Loucy (cell line): Measurements from ENCODE around the gene SAMD14.

Source experiments
- H2AFZ ChIP-seq: fragments of 200-600 bp; sonication (generic); 2 replicates; pipeline ENCODE4 v1.6.0; 2016; ENCODE audit warnings: antibody characterized with exemption, mild to moderate bottlenecking, low read length, moderate library complexity
- H3F3A ChIP-seq: fragments of 200-600 bp; 2 replicates; pipeline ENCODE4 v1.6.0; 2016; ENCODE audit warnings: antibody characterized with exemption, low read depth, mild to moderate bottlenecking
- H3K27me3 ChIP-seq: fragments of 200-600 bp; sonication (generic); 2 replicates; pipeline ENCODE4 v1.6.1; 2014; ENCODE audit warnings: low read length, mild to moderate bottlenecking; ENCODE audit not compliant: insufficient read depth, poor library complexity, severe bottlenecking
- H3K36me3 ChIP-seq: fragments of 200-600 bp; sonication (generic); 2 replicates; pipeline ENCODE4 v1.6.1; 2016; ENCODE audit warnings: low read length; ENCODE audit not compliant: insufficient read depth
- H3K4me1 ChIP-seq: fragments of 200-600 bp; sonication (generic); 2 replicates; pipeline ENCODE4 v1.5.1; 2014; ENCODE audit warnings: low read length, mild to moderate bottlenecking; ENCODE audit not compliant: insufficient read depth, poor library complexity, severe bottlenecking
- H3K4me2 ChIP-seq: fragments of 200-600 bp; sonication (generic); 2 replicates; pipeline ENCODE4 v1.6.0; 2014; ENCODE audit warnings: antibody characterized with exemption, low read length, low read depth, mild to moderate bottlenecking; ENCODE audit not compliant: poor library complexity, severe bottlenecking
- H3K4me3 ChIP-seq: fragments of 200-600 bp; sonication (generic); 2 replicates; pipeline ENCODE4 v1.5.1; 2014; ENCODE audit warnings: low read length, mild to moderate bottlenecking, mixed read lengths; ENCODE audit not compliant: poor library complexity, severe bottlenecking
- H3K79me2 ChIP-seq: fragments of 200-600 bp; sonication (generic); 2 replicates; pipeline ENCODE4 v1.6.1; 2014; ENCODE audit warnings: low read length; ENCODE audit not compliant: insufficient read depth
- H3K9ac ChIP-seq: fragments of 200-600 bp; sonication (generic); 2 replicates; pipeline ENCODE4 v1.6.0; 2014; ENCODE audit warnings: mild to moderate bottlenecking, low read depth, low read length, moderate library complexity; ENCODE audit not compliant: poor library complexity, severe bottlenecking
- H3K9me2 ChIP-seq: fragments of 200-600 bp; sonication (generic); replicated peaks from 2 replicates; pipeline ENCODE4 v1.6.1; 2016; ENCODE audit warnings: low read depth, low read length, mixed read lengths
- H3K9me3 ChIP-seq: fragments of 200-600 bp; sonication (generic); 2 replicates; pipeline ENCODE4 v1.6.1; 2014; ENCODE audit warnings: mild to moderate bottlenecking, antibody characterized with exemption, low read length, low read depth; ENCODE audit not compliant: insufficient read depth
- H4K20me1 ChIP-seq: fragments of 200-600 bp; sonication (generic); 2 replicates; pipeline ENCODE4 v1.6.0; 2014; ENCODE audit warnings: antibody characterized with exemption, low read length, mild to moderate bottlenecking; ENCODE audit not compliant: insufficient read depth, poor library complexity, severe bottlenecking
- EZH2phosphoT487 ChIP-seq: fragments of 200-600 bp; IDR thresholded peaks from 2 replicates; pipeline ENCODE4 v1.6.1; 2018; ENCODE audit warnings: antibody characterized with exemption, mild to moderate bottlenecking, moderate library complexity, borderline replicate concordance
- TF ChIP-seq, protein P1 (sequence below): fragments of 200-600 bp; sonication (generic); conservative IDR thresholded peaks from 2 replicates; pipeline ENCODE4 v1.5.1; 2014; ENCODE audit warnings: mild to moderate bottlenecking, antibody characterized with exemption, low read length

Gene SAMD14

GRCh38 chr17:50100480-50100883 lies 29.5 kb downstream of the SAMD14 start:
- H3K9me2 ChIP-seq: no peaks in the 10 kb centered on the region
- H2AFZ ChIP-seq: no peak overlapping the region
- H3K79me2 ChIP-seq: peaks cover 10% of the 10 kb centered on the region; the same call in 1 of the 2 replicates
- no peaks in the 10 kb centered on the region for H3K9me3 ChIP-seq
- no peak overlapping the region for H3K9ac ChIP-seq
- H3K4me1 ChIP-seq: peaks cover 23% of the 10 kb centered on the region
- H4K20me1 ChIP-seq: no peaks in the 10 kb centered on the region
- H3K36me3 ChIP-seq: no peaks in the 10 kb centered on the region
- TF ChIP-seq, protein P1, sequence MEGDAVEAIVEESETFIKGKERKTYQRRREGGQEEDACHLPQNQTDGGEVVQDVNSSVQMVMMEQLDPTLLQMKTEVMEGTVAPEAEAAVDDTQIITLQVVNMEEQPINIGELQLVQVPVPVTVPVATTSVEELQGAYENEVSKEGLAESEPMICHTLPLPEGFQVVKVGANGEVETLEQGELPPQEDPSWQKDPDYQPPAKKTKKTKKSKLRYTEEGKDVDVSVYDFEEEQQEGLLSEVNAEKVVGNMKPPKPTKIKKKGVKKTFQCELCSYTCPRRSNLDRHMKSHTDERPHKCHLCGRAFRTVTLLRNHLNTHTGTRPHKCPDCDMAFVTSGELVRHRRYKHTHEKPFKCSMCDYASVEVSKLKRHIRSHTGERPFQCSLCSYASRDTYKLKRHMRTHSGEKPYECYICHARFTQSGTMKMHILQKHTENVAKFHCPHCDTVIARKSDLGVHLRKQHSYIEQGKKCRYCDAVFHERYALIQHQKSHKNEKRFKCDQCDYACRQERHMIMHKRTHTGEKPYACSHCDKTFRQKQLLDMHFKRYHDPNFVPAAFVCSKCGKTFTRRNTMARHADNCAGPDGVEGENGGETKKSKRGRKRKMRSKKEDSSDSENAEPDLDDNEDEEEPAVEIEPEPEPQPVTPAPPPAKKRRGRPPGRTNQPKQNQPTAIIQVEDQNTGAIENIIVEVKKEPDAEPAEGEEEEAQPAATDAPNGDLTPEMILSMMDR: no peak
- no peak for TF ChIP-seq EZH2phosphoT487
- H3K27me3 ChIP-seq: no peaks in the 10 kb centered on the region
- H3K4me3 ChIP-seq: no peak overlapping the region
- no peaks in the 10 kb centered on the region for H3F3A ChIP-seq
- no peak overlapping the region for H3K4me2 ChIP-seq

DNA sequence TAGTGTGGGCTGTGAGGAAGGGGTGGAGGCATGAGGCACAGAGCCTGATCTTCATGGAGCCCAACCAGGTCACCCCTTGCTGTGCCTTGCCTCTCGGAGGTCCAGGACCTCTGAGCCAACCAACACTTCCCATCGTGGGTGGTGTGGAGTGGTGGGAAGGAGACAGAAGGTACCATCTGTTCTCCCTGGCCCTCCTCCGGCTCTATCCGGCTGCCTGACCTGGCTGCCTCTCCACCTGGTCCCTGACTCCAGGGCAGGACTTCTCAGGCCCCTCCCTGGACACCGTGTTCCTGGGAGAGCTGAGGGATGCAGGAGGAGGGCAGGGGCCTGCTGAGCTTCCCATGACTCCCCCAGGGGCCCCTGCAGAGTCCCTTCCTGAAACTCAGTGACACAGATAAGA lies 31.0 kb downstream of the SAMD14 start:
- Histone ChIP-seq H3F3A (no peaks in the 10 kb centered on the region), H3K9me2 (no peaks in the 10 kb centered on the region), H3K4me2 (no peak overlapping the region), H4K20me1 (no peaks in the 10 kb centered on the region), H3K27me3 (no peaks in the 10 kb centered on the region), H3K9ac (no peak overlapping the region), H3K4me3 (no peak overlapping the region), H3K9me3 (no peaks in the 10 kb centered on the region), H3K4me1 (peaks cover 29% of the 10 kb centered on the region), H3K79me2 (peaks cover 12% of the 10 kb centered on the region; the same call in 1 of the 2 replicates), H2AFZ (no peak overlapping the region), H3K36me3 (no peaks in the 10 kb centered on the region)
- TF ChIP-seq, protein P1: no peak
- TF ChIP-seq EZH2phosphoT487: no peak

DNA sequence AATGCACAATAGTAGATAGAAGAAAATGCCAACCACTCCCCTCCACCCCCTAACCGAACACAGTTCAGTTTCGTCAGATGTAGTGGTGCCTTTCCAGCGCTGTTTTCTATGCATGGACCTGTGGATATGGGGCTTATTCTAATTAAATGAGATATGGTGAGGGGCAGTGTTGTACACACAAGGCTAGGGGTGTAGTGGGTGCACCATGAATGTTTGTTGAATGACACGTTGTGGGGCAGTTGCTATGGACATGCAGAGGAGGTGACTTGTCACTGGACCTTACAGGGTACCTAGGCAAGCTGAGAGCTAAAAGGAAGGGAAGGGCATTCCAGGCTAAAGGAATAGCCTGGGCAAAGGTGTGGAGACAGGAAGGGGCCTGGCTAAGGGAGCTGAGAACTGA lies 31.4 kb downstream of the SAMD14 start:
- no peak overlapping the region for H3K4me3 ChIP-seq
- TF ChIP-seq, protein P1: no peak
- TF ChIP-seq EZH2phosphoT487: no peak
- no peaks in the 10 kb centered on the region for H4K20me1 ChIP-seq
- no peaks in the 10 kb centered on the region for H3K9me3 ChIP-seq
- H3K4me2 ChIP-seq: no peak overlapping the region
- no peak overlapping the region for H3K9ac ChIP-seq
- H3K27me3 ChIP-seq: no peaks in the 10 kb centered on the region
- H3K4me1 ChIP-seq: peaks cover 30% of the 10 kb centered on the region
- no peak overlapping the region for H2AFZ ChIP-seq
- no peaks in the 10 kb centered on the region for H3F3A ChIP-seq
- H3K36me3 ChIP-seq: no peaks in the 10 kb centered on the region
- no peaks in the 10 kb centered on the region for H3K9me2 ChIP-seq
- H3K79me2 ChIP-seq: peaks cover 12% of the 10 kb centered on the region; the same call in 1 of the 2 replicates
